HG02943 (cell line): ENCODE measurements around the gene ZYG11B.
"Not testable (repeated sequence)": the region's sequence is repeated elsewhere in the genome, so short reads cannot be mapped to it uniquely, and the experiment has no call there.

ENCODE experiments used
- ATAC-seq: cut with Tn5 transposase; IDR thresholded peaks from one replicate; pipeline ENCODE4 v1.9.1; 2021; ENCODE audit warnings: mild to moderate bottlenecking, low read depth, moderate library complexity; ENCODE audit not compliant: unreplicated experiment

Gene ZYG11B

DNA sequence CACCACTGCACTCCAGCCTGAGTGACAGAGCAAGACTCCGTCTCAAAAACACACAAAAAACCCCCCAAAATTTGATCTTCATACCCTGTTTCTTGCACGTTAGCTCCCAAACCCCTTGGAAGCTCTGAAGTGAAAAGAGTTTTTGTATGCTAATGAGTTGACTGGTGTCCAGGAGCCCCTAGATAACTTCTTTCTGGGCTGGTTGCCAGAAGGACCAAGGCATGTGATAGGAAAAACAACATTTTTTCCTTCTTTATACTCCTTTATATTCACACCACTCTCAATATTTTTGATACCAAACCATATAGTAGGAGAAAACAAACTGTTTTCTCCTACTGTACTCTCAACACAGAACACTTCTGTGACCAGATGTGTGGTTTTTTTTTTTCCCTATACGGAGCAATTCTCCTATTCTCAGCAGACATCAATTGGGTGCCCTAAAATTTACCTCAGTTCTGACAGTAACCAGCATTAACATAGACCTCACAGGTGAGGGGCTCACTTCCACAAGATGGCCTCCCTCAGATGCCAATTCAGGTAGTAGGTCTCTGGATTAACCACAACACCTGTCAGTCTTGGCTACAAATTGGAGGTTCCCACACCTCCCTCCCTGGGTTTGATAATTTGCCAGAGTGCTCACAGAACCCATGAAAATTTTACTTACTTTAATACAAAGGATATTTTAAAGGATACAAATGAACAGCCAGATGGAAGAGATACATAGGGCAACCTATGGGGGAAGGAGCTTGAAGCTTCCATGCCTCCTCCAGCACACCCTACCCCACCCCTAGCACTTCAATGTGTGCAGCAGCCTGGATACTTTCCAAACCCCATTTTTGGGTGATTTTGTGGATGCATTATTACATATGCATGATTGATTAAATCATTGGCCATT is 25.6 kb downstream of the ZYG11B start:
- no peak for ATAC-seq

- ATAC-seq: no peak
These were observed 26.2 kb downstream of the ZYG11B start for GRCh38 chr1:52752484-52752826.

GRCh38 chr1:52753169-52753568 is 26.9 kb downstream of the ZYG11B start:
- ATAC-seq: no peak

DNA sequence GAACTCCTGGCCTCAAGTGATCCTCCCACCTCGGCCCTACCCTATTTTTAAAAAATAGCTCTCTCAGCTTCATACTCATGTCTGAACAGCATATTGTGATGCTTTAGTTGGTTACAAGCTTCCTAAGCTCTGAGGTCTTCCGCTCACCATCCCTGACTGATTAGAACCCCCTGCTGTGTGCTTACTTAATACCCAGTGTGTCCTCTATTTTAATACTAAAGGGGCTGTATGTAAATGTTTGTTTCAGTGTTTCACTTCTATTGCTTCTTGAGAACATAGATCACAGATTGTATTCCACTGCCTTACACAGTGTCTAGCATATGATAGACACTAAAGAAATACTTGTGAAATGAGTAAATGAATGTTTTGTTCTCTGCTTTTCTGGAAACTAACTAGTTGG is 29.8 kb downstream of the ZYG11B start:
- no peak for ATAC-seq

- ATAC-seq: no peak
These were observed 33.7 kb downstream of the ZYG11B start for GRCh38 chr1:52759908-52760307.

- no peak for ATAC-seq
These were observed 41.5 kb downstream of the ZYG11B start for GRCh38 chr1:52767596-52768280.

GRCh38 chr1:52769346-52770033 is 43.2 kb downstream of the ZYG11B start:
- ATAC-seq: no peak

GRCh38 chr1:52771384-52771783 is 45.1 kb downstream of the ZYG11B start:
- no peak for ATAC-seq

- ATAC-seq: no peak
These were observed 59.9 kb downstream of the ZYG11B start for GRCh38 chr1:52786148-52786547.

DNA sequence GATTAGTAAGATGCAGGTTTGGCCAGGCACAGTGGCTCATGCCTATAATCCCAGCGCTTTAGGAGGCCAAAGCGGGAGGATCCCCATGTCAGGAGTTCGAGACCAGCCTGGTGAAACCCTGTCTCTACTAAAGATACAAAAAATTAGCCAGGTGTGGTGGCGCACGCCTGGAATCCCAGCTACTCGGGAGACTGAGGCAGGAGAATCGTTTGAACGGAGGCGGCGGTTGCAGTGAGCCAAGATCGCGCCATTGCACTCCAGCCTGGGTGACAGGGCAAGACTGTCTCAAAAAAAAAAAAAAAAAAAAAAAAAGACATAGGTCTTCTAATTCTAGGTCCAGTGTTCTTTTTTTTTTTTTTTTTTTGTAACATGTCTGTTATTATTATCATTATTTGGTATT is 64.2 kb downstream of the ZYG11B start:
- not testable (repeated sequence) for ATAC-seq

DNA sequence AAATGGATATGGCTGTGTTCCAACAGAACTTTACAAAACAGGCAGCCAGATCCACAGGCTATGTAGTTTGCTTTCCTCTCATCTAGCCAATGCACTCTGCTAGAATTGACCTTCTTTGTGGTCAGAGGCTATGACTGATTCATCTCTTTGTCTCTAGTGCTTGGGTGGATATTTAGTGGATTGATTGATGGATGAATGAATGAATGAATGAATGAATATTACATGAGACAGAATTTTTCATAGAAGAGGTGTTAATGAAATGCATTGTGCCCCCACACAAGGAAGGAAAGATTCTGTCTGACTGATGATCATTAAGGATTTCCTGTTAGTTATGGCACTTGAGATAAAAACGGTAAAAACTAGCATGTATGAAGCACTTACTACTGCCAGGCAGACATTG is 65.8 kb downstream of the ZYG11B start:
- ATAC-seq: no peak

GRCh38 chr1:52793717-52794116 is 67.5 kb downstream of the ZYG11B start:
- not testable (repeated sequence) for ATAC-seq

DNA sequence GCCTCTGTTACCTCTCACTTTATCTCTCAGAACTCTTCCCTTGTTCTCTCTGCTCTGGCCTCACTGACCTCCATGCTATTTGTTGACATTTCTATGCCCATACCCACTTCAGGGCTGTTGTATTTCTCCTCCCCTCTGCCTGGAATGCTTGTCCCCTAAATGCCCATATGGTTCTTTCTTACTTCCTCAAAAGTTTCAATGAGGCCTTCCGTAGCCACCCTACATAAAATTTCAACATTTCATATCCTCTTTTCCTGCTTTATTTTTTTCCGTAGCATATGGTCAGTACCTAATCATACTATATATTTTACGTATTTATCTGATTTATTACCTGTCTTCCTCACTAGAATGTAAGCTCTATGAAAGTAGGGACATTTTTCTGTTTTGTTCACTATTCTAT is 69.2 kb downstream of the ZYG11B start:
- ATAC-seq: no peak

DNA sequence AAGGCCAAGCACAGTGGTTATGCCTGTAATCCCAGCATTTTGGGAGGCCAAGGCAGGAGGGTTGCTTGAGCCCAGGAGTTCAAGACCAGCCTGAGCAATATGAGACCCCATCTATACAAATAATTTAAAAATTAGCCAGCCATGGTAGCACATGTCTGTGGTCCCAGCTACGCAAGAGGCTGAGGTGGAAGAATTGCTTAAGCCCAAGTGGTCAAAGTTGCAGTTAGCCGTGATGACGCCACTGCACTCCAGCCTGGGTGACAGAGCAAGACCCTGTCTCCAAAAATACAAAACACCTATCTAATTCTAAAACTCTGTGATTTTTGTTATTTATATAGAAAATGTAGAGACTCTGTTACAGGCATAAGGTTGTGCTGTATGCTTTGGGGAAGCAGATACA is 72.1 kb downstream of the ZYG11B start:
- ATAC-seq: no peak

DNA sequence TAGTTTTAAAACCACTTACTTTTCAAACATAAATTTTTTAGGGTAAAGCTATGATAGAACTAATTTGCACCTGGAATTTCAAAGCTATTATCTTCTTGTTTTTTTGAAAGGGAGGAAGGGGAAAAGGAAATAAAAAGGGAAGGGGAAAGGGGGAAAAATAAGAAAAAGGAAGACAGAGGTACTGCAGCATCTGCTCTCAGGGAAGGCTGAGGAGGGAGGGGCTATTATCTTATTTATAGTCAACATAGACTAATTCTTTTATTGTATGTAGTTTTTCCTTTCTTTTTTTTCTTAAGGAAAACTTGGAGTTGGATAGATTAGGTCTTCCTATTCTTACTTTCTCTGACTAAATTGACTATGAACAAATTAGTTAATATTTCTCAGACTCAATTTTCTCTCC is 74.8 kb downstream of the ZYG11B start:
- ATAC-seq: no peak

DNA sequence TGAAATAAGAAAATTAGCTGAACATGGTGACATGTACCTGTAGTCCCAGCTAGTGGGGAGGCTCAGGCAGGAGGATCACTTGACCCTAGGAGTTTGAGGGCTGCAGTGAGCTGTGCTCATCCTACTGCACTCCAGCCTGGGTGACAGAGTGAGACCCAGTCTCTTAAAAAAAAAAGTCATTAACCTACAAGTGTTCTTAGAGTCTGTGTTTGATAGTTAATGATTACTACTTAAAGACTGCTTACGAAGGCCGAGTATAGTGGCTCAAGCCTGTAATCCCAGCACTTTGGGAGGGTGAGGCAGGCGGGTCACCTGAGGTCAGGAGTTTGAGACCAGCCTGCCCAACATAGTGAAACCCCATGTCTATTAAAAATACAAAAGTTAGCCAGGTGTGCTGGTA is 77.8 kb downstream of the ZYG11B start:
- not testable (repeated sequence) for ATAC-seq

DNA sequence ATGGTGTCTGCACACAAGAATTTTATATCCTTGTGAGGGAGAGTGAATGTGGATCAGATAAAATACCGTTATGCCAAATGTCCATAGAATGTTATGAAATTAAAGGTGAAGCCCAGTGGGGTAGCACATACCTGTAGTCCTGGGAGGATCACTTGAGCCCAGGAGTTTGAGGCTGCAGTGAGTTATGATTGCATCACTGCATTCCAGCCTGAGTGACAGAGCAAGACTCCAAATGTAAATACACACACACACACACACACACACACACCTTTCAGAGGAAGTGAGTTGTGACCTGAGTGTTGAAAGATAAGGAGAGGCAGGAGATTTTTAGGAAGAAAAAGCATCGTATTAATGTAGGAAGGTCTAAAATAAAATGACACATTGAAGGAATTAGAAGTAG is 88.2 kb downstream of the ZYG11B start:
- no peak for ATAC-seq

- not testable (repeated sequence) for ATAC-seq
These were observed 94.6 kb downstream of the ZYG11B start for GRCh38 chr1:52820830-52821229.

DNA sequence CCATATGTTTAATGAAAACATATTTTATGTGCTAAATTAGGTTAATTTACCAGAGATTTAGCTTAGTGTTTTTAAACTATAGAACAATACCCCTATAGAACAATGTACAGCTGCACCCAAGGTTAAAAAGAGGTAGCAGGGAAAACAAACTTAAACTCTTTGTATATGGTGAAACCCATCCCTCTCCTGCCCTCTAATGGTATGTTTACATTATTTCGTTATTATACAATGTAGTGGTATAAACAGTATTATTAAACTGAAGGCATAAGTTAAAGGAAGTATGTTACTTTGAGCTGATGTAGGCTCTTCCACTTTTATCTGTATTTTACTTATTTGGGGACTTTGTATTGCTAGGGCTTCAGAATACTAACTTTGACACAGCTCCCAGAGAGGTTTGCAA is 99.6 kb downstream of the ZYG11B start:
- ATAC-seq: no peak

DNA sequence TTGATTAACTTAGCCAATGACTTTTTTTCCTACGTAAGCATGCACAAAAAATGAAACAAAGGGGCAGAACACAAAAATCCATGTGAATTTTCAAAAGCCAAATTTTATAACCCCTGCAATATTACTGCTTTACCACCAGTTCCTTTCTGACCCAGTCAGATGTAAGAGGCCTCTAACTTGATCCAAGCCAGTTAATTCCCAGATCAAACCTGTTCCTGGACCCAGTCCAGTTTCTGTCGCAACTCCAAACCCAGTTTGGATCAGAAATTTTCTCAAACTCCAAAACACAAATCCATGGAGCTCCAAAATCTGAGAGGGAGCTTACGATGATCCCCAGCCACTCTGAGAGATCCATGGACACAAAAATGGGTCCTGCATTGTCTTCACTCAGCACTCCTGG is 108.5 kb downstream of the ZYG11B start:
- no peak for ATAC-seq

- no peak for ATAC-seq
These were observed 109.8 kb downstream of the ZYG11B start for GRCh38 chr1:52836035-52836434.
